PC-3 (cell line): ENCODE data around the gene DYNLRB2.

Source experiments
- EZH2 ChIP-seq: fragments of 300-600 bp; sonication (generic); IDR thresholded peaks from one replicate; pipeline ENCODE4 v1.6.1; 2017; ENCODE audit warnings: antibody characterized with exemption, mild to moderate bottlenecking, low read length; ENCODE audit not compliant: unreplicated experiment
- EZH2phosphoT487 ChIP-seq: fragments of 300-600 bp; sonication (generic); IDR thresholded peaks from 2 replicates; pipeline ENCODE4 v1.6.1; 2018; ENCODE audit warnings: mild to moderate bottlenecking, antibody characterized with exemption, low read length, borderline replicate concordance
- TF ChIP-seq, protein P1 (sequence below): fragments of 300-600 bp; sonication (generic); conservative IDR thresholded peaks from 2 replicates; pipeline ENCODE4 v1.5.1; 2017; ENCODE audit warnings: antibody characterized with exemption, low read depth, mild to moderate bottlenecking, low read length

DNA sequence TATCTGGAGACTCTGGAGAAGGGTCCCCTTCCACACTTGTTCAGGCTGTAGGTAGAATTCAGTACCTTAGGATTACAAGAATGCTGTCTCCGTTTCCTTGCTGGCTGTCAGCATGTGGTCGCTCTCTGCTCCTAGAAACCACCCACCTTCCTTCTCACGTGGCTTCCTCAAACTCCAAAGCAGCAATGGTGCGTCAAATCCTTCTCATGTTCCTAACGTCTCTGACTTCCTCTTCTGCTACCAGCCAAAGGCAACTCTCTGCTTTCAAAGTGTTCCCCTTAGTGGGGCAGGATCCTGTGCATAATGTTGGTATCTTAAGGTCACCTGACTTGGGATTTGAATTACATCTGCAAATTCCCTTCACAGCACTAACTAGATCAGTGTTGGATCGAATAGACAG is 30.9 kb upstream of the DYNLRB2 start:
- TF ChIP-seq, protein P1, sequence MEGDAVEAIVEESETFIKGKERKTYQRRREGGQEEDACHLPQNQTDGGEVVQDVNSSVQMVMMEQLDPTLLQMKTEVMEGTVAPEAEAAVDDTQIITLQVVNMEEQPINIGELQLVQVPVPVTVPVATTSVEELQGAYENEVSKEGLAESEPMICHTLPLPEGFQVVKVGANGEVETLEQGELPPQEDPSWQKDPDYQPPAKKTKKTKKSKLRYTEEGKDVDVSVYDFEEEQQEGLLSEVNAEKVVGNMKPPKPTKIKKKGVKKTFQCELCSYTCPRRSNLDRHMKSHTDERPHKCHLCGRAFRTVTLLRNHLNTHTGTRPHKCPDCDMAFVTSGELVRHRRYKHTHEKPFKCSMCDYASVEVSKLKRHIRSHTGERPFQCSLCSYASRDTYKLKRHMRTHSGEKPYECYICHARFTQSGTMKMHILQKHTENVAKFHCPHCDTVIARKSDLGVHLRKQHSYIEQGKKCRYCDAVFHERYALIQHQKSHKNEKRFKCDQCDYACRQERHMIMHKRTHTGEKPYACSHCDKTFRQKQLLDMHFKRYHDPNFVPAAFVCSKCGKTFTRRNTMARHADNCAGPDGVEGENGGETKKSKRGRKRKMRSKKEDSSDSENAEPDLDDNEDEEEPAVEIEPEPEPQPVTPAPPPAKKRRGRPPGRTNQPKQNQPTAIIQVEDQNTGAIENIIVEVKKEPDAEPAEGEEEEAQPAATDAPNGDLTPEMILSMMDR: no peak
- no peak for TF ChIP-seq EZH2phosphoT487
- no peak for TF ChIP-seq EZH2
